Ovary (tissue), 3 donors: ENCODE data around the gene ERI2.

ENCODE experiments used
- CTCF ChIP-seq, 3 donors: fragments of 450-650 bp in 2 of 3; fragments of 200-600 bp in 1 of 3; IDR thresholded peaks; one replicate each; pipeline versions ENCODE4 v1.5.1 to v1.8.0; 2016 to 2022; ENCODE audit warnings: antibody characterized with exemption in 3 of 3, mild to moderate bottlenecking in 1 of 3
- EP300 ChIP-seq: sonication (generic); formaldehyde crosslinking; IDR thresholded peaks from one replicate; pipeline ENCODE4 v1.6.1; 2017; ENCODE audit warnings: antibody characterized with exemption
- donor health status: DM: no; HTN: no; CAD: no.

DNA sequence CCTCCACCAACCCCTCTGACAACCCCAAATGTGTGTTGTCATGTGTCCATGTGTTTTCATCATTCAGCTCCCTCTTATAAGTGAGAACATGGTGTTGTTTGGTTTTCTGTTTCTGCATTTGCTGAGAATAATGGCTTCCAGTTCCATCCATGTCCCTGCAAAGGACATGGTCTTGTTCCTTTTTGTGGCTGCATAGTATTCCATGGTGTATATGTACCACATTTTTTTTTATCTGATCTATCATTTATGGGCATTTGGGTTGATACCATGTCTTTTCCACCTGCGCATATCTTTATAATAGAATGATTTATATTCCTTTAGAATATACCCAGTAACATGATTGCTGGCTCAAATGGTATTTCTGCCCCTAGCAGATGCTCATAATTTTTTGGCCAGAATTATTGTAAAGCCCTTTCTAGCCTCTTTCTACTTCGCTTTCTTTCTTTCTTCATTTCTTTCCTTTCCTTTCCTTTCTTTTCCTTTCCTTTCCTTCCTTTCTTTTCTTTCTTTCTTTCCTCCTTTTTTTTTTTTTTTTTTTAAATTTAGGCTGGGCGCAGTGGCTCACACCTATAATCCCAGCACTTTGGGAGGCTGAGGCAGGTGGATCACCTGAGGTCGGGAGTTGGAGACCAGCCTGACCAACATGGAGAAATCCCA, 12.8 kb upstream of the ERI2 start:
- TF ChIP-seq EP300: no peak
- TF ChIP-seq CTCF (IDR thresholded peaks at IDR 0.05): no peak
